ENCODE results near the gene UBTF.

Gene UBTF

GRCh38 chr17:44219616-44220212, at the start of gene UBTF:
TSS of gene UBTF (minus strand) at chr17:44219675. CDS start at chr17:44218229, 1,446 bp downstream.
- DNase-seq = peak; percentile 32

- no peak for DNase-seq
Measured at GRCh38 chr17:44268709-44269534, 49.4 kb upstream of the UBTF start.

- DNase-seq = no peak
Measured at GRCh38 chr17:44267818-44268490, 48.5 kb upstream of the UBTF start, which contains the start of gene SLC4A1. TSS of gene SLC4A1 (minus strand) at chr17:44268135. CDS start at chr17:44262866, 5,269 bp downstream.

DNA sequence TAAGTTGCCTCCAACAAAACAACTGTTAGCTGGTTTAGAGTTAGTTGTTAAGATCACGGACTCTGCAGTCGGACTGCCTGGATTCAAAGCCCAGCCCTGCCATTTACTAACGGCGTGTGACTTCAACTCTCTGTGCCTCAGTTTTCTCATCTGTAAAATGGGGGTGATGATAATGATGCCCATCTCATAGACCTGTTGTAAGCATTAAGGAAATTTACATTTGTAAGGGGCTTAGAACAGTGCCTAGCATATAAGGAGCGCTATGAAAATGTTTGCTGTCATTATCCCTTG, 47.6 kb upstream of the UBTF start:
- no peak for DNase-seq

DNA sequence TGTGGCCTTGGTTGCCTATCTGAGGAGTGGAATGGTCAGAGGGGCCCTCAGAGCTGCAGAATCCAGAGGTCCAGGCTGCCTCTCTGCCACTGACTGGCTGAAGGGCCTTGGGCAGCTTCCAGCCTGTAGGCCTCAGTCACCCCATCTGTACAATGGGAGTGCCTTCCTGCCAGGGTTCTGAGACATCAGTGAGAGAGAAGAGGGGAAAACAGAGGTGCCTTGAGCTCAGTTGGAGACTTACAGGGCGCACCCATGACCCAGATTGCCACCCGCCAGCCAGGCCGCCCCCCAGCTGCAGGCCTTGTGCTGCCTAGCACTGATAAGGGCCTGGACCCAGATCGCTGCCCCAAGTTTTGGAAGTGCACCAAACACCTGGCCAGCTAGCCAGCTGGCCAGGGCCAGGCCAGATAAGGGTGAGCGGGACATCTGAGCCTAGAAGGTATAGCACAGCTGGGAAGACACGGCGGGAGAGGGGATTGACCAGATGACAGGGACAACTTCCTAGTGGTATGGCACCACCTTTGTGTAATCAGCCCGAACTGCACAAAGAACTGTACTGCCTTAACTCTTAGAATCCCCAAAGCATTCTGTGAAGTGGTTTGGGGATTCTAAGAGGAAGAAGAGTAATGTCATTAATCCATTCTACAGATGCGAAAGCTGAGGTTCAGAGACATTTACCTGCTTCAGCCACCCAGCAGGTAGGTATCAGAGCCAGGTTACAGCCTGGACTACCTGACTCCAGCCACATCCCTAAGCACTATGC, 47.1 kb upstream of the UBTF start:
- no peak for DNase-seq

DNA sequence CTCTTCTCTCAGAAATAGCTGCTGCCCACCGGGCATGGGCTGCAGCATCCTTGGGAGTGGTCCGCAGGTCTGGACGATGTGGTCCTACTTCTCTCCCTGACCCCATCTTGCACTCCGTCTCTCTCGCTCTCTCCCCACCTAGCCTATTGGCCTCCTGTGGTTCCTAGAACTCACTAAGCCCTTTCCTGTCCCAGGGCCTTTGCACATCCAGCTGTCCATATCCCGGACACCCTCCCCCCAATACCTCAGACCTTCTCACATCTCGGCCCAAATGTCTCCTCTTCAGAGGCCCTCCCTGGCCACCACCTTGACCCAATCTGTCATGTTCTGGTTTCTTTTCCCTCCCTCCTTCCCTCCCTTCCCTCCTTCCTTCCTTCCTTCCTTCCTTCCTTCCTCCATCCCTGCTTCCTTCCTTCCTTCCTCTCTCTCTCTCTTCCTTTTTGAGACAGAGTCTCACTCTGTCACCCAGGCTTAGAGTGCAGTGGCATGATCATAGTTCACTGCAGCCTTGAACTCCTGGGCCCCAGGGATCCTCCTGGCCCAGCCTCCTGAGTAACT, 43.9 kb upstream of the UBTF start:
- DNase-seq = no peak

GRCh38 chr17:44262654-44263225, 43.3 kb upstream of the UBTF start:
- DNase-seq = no peak

DNA sequence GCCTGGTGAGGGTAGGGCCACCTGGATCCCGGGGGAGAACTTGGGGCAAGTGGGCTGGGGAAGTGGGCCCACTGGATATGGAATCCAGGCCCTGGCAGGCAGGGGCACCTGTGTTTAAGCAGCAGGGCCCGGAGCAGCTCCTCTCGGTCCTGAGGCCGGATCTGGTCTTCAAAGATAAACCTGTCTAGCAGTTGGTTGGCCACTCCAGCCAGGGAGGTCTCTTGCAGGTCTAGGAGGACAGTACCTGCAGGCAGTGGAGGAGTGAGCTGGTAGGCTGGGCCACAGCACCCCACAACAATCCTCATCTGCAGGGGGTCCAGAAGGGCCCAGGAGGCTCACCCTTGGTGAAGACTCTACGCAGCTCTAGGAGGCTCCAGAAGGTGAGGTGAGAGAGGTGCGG, 40.8 kb upstream of the UBTF start:
- no peak for DNase-seq

- no peak for DNase-seq
Measured at GRCh38 chr17:44258811-44259351, 39.4 kb upstream of the UBTF start.

DNA sequence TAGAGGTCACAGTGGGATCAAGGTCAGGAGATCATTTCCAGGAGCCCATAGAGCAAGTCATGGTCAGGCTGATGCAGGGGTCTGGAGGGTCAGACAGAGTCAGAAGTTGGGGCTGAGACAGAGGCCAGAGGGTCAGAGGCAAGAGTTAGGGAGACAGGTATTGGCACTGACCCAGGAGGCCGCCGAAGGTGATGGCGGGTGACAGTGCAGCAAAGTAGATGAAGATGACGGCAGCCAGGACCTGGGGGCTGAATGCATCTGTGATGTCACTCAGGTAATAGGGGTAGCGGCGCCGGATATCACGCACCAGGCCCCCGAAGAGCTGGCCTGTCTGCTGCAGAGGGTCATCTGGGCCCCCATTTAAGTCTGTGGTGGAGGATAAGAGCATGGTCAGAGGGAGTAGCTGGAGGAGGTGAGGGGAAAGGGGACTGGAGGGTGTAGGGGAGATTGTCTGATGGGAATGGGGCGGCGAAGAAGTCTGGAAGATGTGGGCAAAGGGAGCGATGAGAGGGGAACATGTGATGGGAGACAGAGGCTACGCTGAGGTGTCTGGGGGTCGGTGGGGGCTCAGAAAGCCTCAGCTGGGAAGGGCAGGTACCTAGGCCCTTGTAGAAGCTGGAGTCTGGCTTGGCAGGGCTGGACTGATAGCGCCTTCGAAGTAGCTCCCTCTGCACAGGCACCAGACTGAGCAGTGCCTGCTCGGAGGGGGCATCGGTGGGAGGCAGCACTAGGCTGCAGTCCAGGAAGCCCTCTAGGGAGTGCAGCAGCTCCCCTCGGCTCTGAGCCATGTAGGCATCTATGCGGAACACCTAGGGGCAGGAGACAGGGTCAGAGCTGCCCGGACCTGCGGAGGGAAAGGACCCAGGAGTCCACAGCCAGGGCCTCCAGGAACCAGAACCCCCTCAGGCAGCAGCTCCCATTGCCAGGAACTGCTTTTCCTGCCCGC, 38.6 kb upstream of the UBTF start:
- no peak for DNase-seq

DNA sequence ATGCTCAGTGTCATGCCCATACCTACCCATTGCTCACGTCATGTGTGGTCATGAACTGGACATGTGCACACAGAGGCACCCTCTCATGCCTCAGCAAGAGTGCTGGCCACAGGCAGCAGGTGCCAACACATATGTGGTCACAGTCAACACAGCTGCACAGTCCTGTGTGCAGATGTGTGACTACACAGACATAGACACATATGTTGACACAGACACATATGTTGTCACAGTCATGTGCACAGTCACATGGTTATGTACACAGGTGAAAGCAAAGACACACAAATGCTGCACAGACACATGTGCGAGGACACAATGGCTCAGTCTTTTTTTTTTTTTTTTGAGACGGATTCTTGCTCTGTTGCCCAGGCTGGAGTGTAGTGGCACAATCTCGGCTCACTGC, 37.2 kb upstream of the UBTF start:
- no peak for DNase-seq

GRCh38 chr17:44255915-44256314, 36.4 kb upstream of the UBTF start:
- DNase-seq = no peak

DNA sequence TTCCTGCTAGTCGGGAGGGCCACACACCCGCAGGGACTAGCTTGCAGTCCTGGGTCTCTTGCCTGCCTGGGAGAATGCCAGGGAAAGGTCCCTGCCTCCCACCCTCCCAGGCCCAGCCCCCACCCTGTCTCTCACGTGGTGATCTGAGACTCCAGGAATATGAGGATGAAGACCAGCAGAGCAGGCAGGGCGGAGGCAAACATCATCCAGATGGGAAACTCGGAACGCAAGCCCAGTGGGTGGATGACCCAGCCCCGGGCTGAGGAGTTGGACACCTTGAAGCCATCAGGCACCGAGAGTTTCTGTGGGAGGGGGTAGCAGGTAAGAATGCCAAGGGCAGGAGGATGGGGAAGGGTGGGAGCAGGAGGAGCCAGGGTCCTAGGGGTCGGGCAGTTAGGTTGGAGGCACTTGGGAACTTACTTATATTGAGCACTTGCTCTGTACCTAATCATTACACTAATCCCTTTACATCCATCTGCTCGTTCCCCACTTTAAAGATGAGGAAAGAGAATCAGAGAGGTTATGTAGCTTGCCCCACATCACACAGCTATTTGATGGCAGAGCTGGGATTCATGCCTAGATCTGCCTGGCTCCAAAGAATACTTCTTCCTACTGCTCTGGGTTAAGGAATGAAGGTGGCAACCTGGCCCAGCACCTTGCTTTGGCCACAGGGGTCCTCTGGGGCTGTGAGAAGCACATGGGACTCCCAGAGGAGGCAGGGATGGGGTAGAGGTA, 35.1 kb upstream of the UBTF start:
- DNase-seq = no peak

GRCh38 chr17:44253006-44253405, 33.5 kb upstream of the UBTF start:
- no peak for DNase-seq

GRCh38 chr17:44251062-44251461, 31.6 kb upstream of the UBTF start:
- no peak for DNase-seq

DNA sequence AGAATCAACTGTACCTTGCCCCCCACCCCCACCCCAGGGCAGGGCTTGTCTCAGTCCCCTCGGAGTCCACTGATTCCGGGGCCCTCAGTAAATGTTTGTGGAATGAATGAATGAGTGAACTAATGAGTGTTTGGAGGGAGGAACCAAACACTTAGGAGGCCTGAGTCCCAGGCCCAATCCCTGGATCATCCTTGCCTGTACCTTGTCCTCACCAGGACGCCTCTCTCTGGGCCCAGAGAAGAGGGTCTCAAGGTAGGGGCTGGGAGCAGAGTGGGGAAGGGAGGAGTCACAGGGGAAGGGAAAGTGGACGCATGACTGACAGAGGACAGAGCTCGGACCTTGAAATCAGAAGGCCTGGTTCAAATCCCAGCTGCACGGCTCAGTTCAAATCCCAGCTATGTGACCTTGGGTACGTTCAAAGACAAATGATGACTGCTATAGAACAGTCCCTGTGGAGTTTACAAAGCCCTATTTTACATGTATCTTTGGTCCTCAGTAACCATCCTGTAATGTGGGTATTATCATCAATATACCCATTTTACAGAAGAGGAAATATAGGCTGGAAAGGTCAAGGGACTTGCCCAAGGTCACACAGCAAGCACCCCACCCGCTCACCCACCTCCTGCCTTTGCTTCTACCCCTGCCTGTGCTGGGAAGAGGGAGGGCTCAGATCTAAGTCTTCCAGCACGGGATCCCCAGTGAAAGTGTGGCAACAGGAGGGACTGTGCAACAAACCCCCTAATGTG, 30.2 kb upstream of the UBTF start:
- DNase-seq = no peak

DNA sequence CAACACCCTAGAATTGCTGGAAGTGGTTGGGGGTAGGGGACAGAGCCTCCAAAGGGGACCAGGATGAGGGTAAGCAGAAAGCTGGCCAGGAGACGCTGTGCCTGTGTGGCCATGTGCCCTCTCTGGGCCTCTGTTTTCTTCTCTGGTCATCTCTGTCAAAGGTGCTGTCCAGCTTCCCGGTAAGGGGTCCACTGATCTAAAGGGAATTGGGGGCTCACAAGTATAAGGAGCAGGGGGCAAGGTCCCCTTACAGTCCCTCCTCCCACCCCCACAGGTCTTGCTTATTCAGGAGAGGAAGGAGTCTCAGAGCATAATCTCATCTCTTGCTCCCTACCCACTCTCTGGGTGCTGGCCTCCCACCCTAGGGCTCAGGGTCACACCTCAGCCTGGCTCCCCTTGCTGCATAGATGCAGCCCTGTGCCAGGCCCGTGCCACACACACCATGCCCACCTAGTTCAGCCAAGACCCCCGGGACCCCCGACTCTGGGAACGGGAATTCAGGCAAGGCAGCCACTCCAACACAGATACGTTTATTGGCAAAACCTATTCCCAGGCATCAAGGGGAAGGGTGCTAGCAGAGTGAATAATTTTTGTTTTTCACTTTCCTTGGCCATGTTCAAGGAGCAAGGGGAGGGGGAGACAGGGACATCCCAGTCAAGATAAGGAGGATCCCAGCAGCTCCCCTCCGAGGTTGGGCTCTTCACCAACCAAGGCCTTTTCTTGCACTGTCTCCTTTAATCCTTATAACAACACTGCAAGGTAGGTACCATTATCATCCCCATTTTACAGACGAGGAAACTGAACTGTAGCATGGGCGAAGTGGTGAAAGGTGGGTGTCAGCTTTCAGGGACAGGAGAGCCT, 28.6 kb upstream of the UBTF start:
- no peak for DNase-seq

DNA sequence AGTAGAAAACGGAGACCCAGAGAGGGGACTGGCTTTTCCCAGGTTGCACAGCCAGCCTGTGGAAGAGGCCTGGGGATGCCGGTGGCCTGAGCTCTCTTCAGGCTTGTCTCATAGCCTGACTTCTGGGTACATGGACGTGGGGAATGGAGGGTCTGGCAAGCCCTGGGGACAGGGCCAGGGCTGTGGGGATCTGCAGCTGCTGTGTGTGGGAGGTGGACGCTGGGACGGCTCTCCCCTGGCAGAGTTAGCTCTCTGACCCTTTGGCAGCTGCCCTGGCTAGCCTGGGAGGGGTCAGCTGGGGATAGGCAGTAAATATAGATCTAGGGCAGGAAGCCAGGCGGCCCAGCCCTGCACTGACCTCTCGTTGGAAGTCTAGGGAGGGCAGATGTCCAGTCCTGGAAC, 28.0 kb upstream of the UBTF start:
- no peak for DNase-seq

Measured in NCI-H2227 treated with DMSO at 0.1 percent for 48 hours (cell line).